ENCODE measurements around the gene TUBA3D. TPM values are rescaled to one million over a fixed set of nuclear protein-coding genes. Genes with fewer than 3 reads are reported as not detected.
"Not testable (repeated sequence)": the region's sequence is repeated elsewhere in the genome, so short reads cannot be mapped to it uniquely, and the experiment has no call there.

TUBA3D gene
- total RNA-seq, 2 experiments from 2014 or later = not detected

GRCh38 chr2:131520526-131520925 lies 44.6 kb downstream of the TUBA3D start:
- Histone ChIP-seq H3K4me2 (ENCODE audit: low read length) (no peak overlapping the region), H2AFZ (ENCODE audit: low read length) (no peak overlapping the region), H3K4me3 (ENCODE audit: low read depth, low read length, poor library complexity, severe bottlenecking) (no peak overlapping the region), H3K4me1 (ENCODE audit: insufficient read depth, low read length, poor library complexity, severe bottlenecking) (peaks cover 5% of the 10 kb centered on the region), H3K27ac (ENCODE audit: low read depth, low read length, poor library complexity, severe bottlenecking) (no peak overlapping the region), H3K36me3 (ENCODE audit: insufficient read depth, low read length) (peaks cover 51% of the 10 kb centered on the region), H3K79me2 (ENCODE audit: insufficient read depth, low read depth, low read length) (no peaks in the 10 kb centered on the region), H3K9me3 (ENCODE audit: low read length) (no peaks in the 10 kb centered on the region), H4K20me1 (ENCODE audit: insufficient read depth, low read length) (no peaks in the 10 kb centered on the region), H3K9me2 (ENCODE audit: insufficient read depth, low read length) (no peaks in the 10 kb centered on the region)
- POLR2A ChIA-PET = no interaction called here
- intact Hi-C loops (cut with micrococcal nuclease; ENCODE audit: unreplicated experiment) = loop anchor here (10.0 kb wide), 1 partner anchor 154 kb away; no protein-coding TSS in a partner anchor
- DNase-seq (ENCODE audit: low spot score) = no peak
- CTCF ChIA-PET (ENCODE audit: unreplicated experiment) = no interaction called here
- TF ChIP-seq EZH2phosphoT487 (IDR thresholded peaks at IDR 0.05; ENCODE audit: borderline replicate concordance, low read depth, low read length) (no peak), CTCF (conservative IDR thresholded peaks at IDR 0.05; ENCODE audit: low read length) (no peak)
- no TSS peak for BruUV-seq (replicated peaks)

GRCh38 chr2:131521524-131521923 lies 45.6 kb downstream of the TUBA3D start:
- H3K4me2 ChIP-seq (ENCODE audit: low read length); H3K9me2 ChIP-seq (ENCODE audit: insufficient read depth, low read length); H3K4me3 ChIP-seq (ENCODE audit: low read depth, low read length, poor library complexity, severe bottlenecking); DNase-seq (ENCODE audit: low spot score); H2AFZ ChIP-seq (ENCODE audit: low read length); BruUV-seq (replicated peaks); H3K27ac ChIP-seq (ENCODE audit: low read depth, low read length, poor library complexity, severe bottlenecking); H3K4me1 ChIP-seq (ENCODE audit: insufficient read depth, low read length, poor library complexity, severe bottlenecking); H3K79me2 ChIP-seq (ENCODE audit: insufficient read depth, low read depth, low read length); H3K9me3 ChIP-seq (ENCODE audit: low read length); CTCF ChIA-PET (ENCODE audit: unreplicated experiment); H4K20me1 ChIP-seq (ENCODE audit: insufficient read depth, low read length): not testable (repeated sequence)
- POLR2A ChIA-PET = interaction anchor here (0.6 kb wide), 1 partner anchor 33 kb away, joined by 3 read pairs; no protein-coding TSS in a partner anchor
- intact Hi-C loops (cut with micrococcal nuclease; ENCODE audit: unreplicated experiment) = loop anchor here (10.0 kb wide), 1 partner anchor 153 kb away; no protein-coding TSS in a partner anchor
- H3K36me3 ChIP-seq (ENCODE audit: insufficient read depth, low read length) = peaks cover 46% of the 10 kb centered on the region

GRCh38 chr2:131521961-131522781 lies 46.3 kb downstream of the TUBA3D start:
- no peaks in the 10 kb centered on the region for H3K79me2 ChIP-seq (ENCODE audit: insufficient read depth, low read depth, low read length)
- DNase-seq (ENCODE audit: low spot score) = no peak
- H4K20me1 ChIP-seq (ENCODE audit: insufficient read depth, low read length) = no peaks in the 10 kb centered on the region
- H3K4me2 ChIP-seq (ENCODE audit: low read length) = no peak overlapping the region
- no peak overlapping the region for H3K4me3 ChIP-seq (ENCODE audit: low read depth, low read length, poor library complexity, severe bottlenecking)
- H3K9me2 ChIP-seq (ENCODE audit: insufficient read depth, low read length) = no peaks in the 10 kb centered on the region
- no peaks in the 10 kb centered on the region for H3K9me3 ChIP-seq (ENCODE audit: low read length)
- no TSS peak for BruUV-seq (replicated peaks)
- peaks cover 42% of the 10 kb centered on the region for H3K36me3 ChIP-seq (ENCODE audit: insufficient read depth, low read length)
- H3K4me1 ChIP-seq (ENCODE audit: insufficient read depth, low read length, poor library complexity, severe bottlenecking) = peaks cover 11% of the 10 kb centered on the region
- POLR2A ChIA-PET = interaction anchor here (0.6 kb wide), 1 partner anchor 34 kb away, joined by 3 read pairs; no protein-coding TSS in a partner anchor
- intact Hi-C loops (cut with micrococcal nuclease; ENCODE audit: unreplicated experiment) = loop anchor here (10.0 kb wide), 1 partner anchor 153 kb away; no protein-coding TSS in a partner anchor
- CTCF ChIA-PET (ENCODE audit: unreplicated experiment) = no interaction called here
- no peak overlapping the region for H2AFZ ChIP-seq (ENCODE audit: low read length)
- TF ChIP-seq CTCF (conservative IDR thresholded peaks at IDR 0.05; ENCODE audit: low read length) = no peak
- no peak for TF ChIP-seq EZH2phosphoT487 (IDR thresholded peaks at IDR 0.05; ENCODE audit: borderline replicate concordance, low read depth, low read length)
- no peak overlapping the region for H3K27ac ChIP-seq (ENCODE audit: low read depth, low read length, poor library complexity, severe bottlenecking)

GRCh38 chr2:131525256-131525655 lies 49.3 kb downstream of the TUBA3D start:
- H3K79me2 ChIP-seq (ENCODE audit: insufficient read depth, low read depth, low read length); CTCF ChIA-PET (ENCODE audit: unreplicated experiment); H3K27ac ChIP-seq (ENCODE audit: low read depth, low read length, poor library complexity, severe bottlenecking); BruUV-seq (replicated peaks); H3K9me2 ChIP-seq (ENCODE audit: insufficient read depth, low read length); H3K9me3 ChIP-seq (ENCODE audit: low read length); H3K4me2 ChIP-seq (ENCODE audit: low read length); DNase-seq (ENCODE audit: low spot score); H4K20me1 ChIP-seq (ENCODE audit: insufficient read depth, low read length); H3K4me3 ChIP-seq (ENCODE audit: low read depth, low read length, poor library complexity, severe bottlenecking); H2AFZ ChIP-seq (ENCODE audit: low read length): not testable (repeated sequence)
- intact Hi-C loops (cut with micrococcal nuclease; ENCODE audit: unreplicated experiment) = loop anchor here (5.0 to 10.0 kb wide), 2 partner anchors 62 to 150 kb away; no protein-coding TSS in a partner anchor
- Histone ChIP-seq H3K4me1 (ENCODE audit: insufficient read depth, low read length, poor library complexity, severe bottlenecking) (peaks cover 21% of the 10 kb centered on the region), H3K36me3 (ENCODE audit: insufficient read depth, low read length) (peaks cover 15% of the 10 kb centered on the region)
- POLR2A ChIA-PET = interaction anchor here (0.7 kb wide), 1 partner anchor 55 kb away, joined by 5 read pairs; no protein-coding TSS in a partner anchor

Measured in OCI-LY7 (cell line).